Esophagus squamous epithelium (tissue), 5 donors: ENCODE results near the gene C13orf42. TPM values are rescaled to one million over a fixed set of nuclear protein-coding genes. Genes with fewer than 3 reads are reported as not detected.

Experiments used
- DNase-seq: peaks from one replicate; lab custom pipeline; 2025; lab: John Stamatoyannopoulos, UW
- H3K27ac ChIP-seq, 4 donors: fragments of 200-600 bp; sonication (generic); one replicate each; pipeline ENCODE4 v1.5.1; 2016 to 2019; ENCODE audit warnings: mild to moderate bottlenecking in 1 of 4
- H3K27me3 ChIP-seq, 4 donors: fragments of 200-600 bp; sonication (generic); 1 replicate in 3 of 4; 2 replicates in 1 of 4; pipeline versions ENCODE4 v1.5.1 to v1.6.0; 2017 to 2021; ENCODE audit warnings: antibody characterized with exemption in 1 of 4
- H3K36me3 ChIP-seq, 3 donors: fragments of 200-600 bp; sonication (generic); one replicate each; pipeline ENCODE4 v1.5.1; 2016 to 2019
- H3K4me1 ChIP-seq, 3 donors: fragments of 200-600 bp; sonication (generic); one replicate each; pipeline ENCODE4 v1.5.1; 2017 to 2019
- H3K4me3 ChIP-seq, 4 donors: fragments of 200-600 bp; sonication (generic); 1 replicate in 3 of 4; 2 replicates in 1 of 4; pipeline ENCODE4 v1.5.1; 2016 to 2019; ENCODE audit warnings: mild to moderate bottlenecking in 2 of 4, moderate library complexity in 1 of 4
- H3K9me3 ChIP-seq, 3 donors: fragments of 200-600 bp; sonication (generic); one replicate each; pipeline ENCODE4 v1.5.1; 2016 to 2019
- CTCF ChIP-seq, 6 experiments: fragments of 450-650 bp in 4 of 6; fragments of 200-600 bp in 2 of 6; sonication (generic) in 2 of 6; IDR thresholded peaks; one replicate each; pipeline ENCODE4 v1.5.1; 2016 to 2019; ENCODE audit warnings: antibody characterized with exemption in 6 of 6, mild to moderate bottlenecking in 4 of 6, moderate library complexity in 4 of 6
- POLR2A ChIP-seq, 4 donors: fragments of 450-650 bp; IDR thresholded peaks; one replicate each; pipeline ENCODE4 v1.6.1; 2017; ENCODE audit warnings: antibody characterized with exemption in 4 of 4, mild to moderate bottlenecking in 4 of 4, moderate library complexity in 3 of 4
- WGBS, 2 donors: methylation state at CpG; one replicate each; pipeline ENCODE4 v1.1.5; 2018; 5-methylcytosine and 5-hydroxymethylcytosine counted together
- intact Hi-C: fragments of 100-400 bp; cut with DNase I; formaldehyde crosslinking; loops from one replicate; pipeline ENCODE4 v1.15.0; 2022
- total RNA-seq, 4 donors: library from RNA; depleted of rRNA; stranded (reverse); fragments of >200 nt; gene quantifications; one replicate each; pipeline ENCODE4 v1.1.0, GENCODE V29; 2016
- donor health status: DM: yes; HTN: yes; CAD: no.

C13orf42 gene
- total RNA-seq, 4 donors from 2014 or later = not detected

- Histone ChIP-seq H3K4me1 (no peaks in the 10 kb centered on the region), H3K9me3 (no peaks in the 10 kb centered on the region), H3K27me3 (no peaks in the 10 kb centered on the region), H3K36me3 (no peaks in the 10 kb centered on the region), H3K4me3 (no peak overlapping the region), H3K27ac (no peak overlapping the region)
- WGBS, 2 donors = 60% methylated on average over 1 of the region's 2 CpGs; no CpG with 5 or more reads in 1 of the 2 donors
- TF ChIP-seq CTCF (IDR thresholded peaks at IDR 0.05) = no peak
- TF ChIP-seq POLR2A (IDR thresholded peaks at IDR 0.05) = no peak
- DNase-seq = no peak
- intact Hi-C loops = no loop called here
Measured at GRCh38 chr13:51035978-51036377, 75.1 kb downstream of the C13orf42 start.

GRCh38 chr13:51035469-51035868 is 75.6 kb downstream of the C13orf42 start:
- H3K4me3 ChIP-seq = no peak overlapping the region
- TF ChIP-seq POLR2A (IDR thresholded peaks at IDR 0.05) = no peak
- TF ChIP-seq CTCF (IDR thresholded peaks at IDR 0.05) = no peak
- H3K9me3 ChIP-seq = no peaks in the 10 kb centered on the region
- intact Hi-C loops = no loop called here
- no peak for DNase-seq
- H3K36me3 ChIP-seq = no peaks in the 10 kb centered on the region
- H3K4me1 ChIP-seq = no peaks in the 10 kb centered on the region
- 63 to 82% methylated on average over 4 of the region's 4 CpGs for WGBS, 2 donors
- no peaks in the 10 kb centered on the region for H3K27me3 ChIP-seq
- no peak overlapping the region for H3K27ac ChIP-seq

GRCh38 chr13:51034906-51035305 is 76.2 kb downstream of the C13orf42 start:
- Histone ChIP-seq H3K27me3 (no peaks in the 10 kb centered on the region), H3K4me3 (no peak overlapping the region), H3K9me3 (no peaks in the 10 kb centered on the region), H3K4me1 (no peaks in the 10 kb centered on the region), H3K36me3 (no peaks in the 10 kb centered on the region), H3K27ac (no peak overlapping the region)
- WGBS, 2 donors = 74 to 96% methylated on average over 3 of the region's 3 CpGs
- TF ChIP-seq POLR2A (IDR thresholded peaks at IDR 0.05) (no peak), CTCF (IDR thresholded peaks at IDR 0.05) (no peak)
- DNase-seq = no peak
- intact Hi-C loops = no loop called here

GRCh38 chr13:51033421-51034185 is 77.5 kb downstream of the C13orf42 start:
- TF ChIP-seq POLR2A (IDR thresholded peaks at IDR 0.05) (no peak), CTCF (IDR thresholded peaks at IDR 0.05) (no peak)
- no peak overlapping the region for H3K4me3 ChIP-seq
- intact Hi-C loops = no loop called here
- no peak overlapping the region for H3K27ac ChIP-seq
- H3K27me3 ChIP-seq = no peaks in the 10 kb centered on the region
- no peaks in the 10 kb centered on the region for H3K4me1 ChIP-seq
- H3K9me3 ChIP-seq = no peaks in the 10 kb centered on the region
- no peak for DNase-seq
- WGBS, 2 donors = 63 to 67% methylated on average over 4 to 5 of the region's 5 CpGs
- no peaks in the 10 kb centered on the region for H3K36me3 ChIP-seq

- Histone ChIP-seq H3K27me3 (no peaks in the 10 kb centered on the region), H3K27ac (no peak overlapping the region), H3K4me3 (no peak overlapping the region), H3K4me1 (no peaks in the 10 kb centered on the region), H3K36me3 (no peaks in the 10 kb centered on the region), H3K9me3 (no peaks in the 10 kb centered on the region)
- intact Hi-C loops = no loop called here
- DNase-seq = no peak
- TF ChIP-seq CTCF (IDR thresholded peaks at IDR 0.05) = no peak
- WGBS, 2 donors = 87 to 92% methylated on average over 3 of the region's 3 CpGs
Measured at GRCh38 chr13:51032831-51033230, 78.2 kb downstream of the C13orf42 start.

Other genes with a start within 250 kb of the C13orf42 start
- gene RNASEH2B, start 201.5 kb downstream of the C13orf42 start, total RNA-seq = 10 to 100 TPM; 11.1 to 45.0 (median 31.8) TPM
- 1 to 10 TPM in 3 of 4 donors, under 1 TPM in 1; 0.45 to 2.5 (median 1.3) TPM for gene FAM124A, start 111.1 kb upstream of the C13orf42 start, total RNA-seq
- gene SERPINE3, start 228.4 kb upstream of the C13orf42 start, total RNA-seq = not detected